ENCODE data around the gene TTI1.

The TTI1 gene

DNA sequence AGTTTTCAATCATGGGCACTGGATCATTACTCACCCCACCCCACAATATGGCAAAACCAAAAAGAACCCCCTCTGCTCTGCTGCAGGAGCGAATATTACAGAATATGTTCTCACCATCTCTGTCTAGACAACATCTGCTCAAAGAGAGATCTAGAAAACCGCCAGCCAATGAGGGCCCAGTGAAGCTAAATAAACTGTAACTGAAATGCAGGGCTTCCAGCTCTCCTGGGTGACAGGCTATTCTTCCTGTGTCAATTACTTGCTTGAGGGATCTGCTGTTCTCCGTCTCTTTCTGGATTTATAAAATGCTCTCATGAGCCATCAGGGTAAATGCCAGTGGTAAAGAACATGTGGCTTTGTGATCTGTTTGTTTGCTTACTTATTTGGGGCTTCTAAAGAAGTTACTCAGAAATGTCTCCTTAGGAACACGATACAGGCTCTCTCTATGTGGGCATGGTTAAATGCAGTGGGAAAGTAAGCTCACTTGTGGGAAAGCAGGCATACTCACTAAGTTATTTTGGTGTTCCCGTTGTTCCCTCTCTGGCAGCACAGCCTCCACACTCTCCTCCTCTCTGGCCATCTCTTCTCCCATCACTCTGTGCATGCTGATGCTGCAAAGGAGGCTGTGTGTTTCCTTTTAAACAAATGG is 44.8 kb downstream of the TTI1 start (continued):
- TF ChIP-seq PRDM10 (tag by site-specific recombination; IDR thresholded peaks at IDR 0.05): no peak
- TF ChIP-seq ZNF302 (tag by site-specific recombination; IDR thresholded peaks at IDR 0.05; ENCODE audit: low read depth): no peak
- TF ChIP-seq HOXC10 (CRISPR knock-in tag; IDR thresholded peaks at IDR 0.05): no peak
- no peak for TF ChIP-seq TRIM28 (IDR thresholded peaks at IDR 0.05; ENCODE audit: borderline replicate concordance, low read length)
- TF ChIP-seq GLIS2 (tag by site-specific recombination; IDR thresholded peaks at IDR 0.05): no peak
- TF ChIP-seq KLF16 (tag by site-specific recombination; IDR thresholded peaks at IDR 0.05): no peak
- TF ChIP-seq ZNF664 (tag by site-specific recombination; IDR thresholded peaks at IDR 0.05): no peak

- CTCF ChIA-PET: interaction anchor here (0.6 to 1.0 kb wide), 2 partner anchors 85 to 349 kb away, joined by 3 read pairs; partner anchors contain the start of gene VSTM2L
- Histone ChIP-seq H3K9me3 (ENCODE audit: control insufficient read depth, insufficient read depth, low read depth, low read length) (no peaks in the 10 kb centered on the region), H3K36me3 (ENCODE audit: control insufficient read depth in 2 of 2, insufficient read depth in 1 of 2, low read length in 2 of 2) (peaks cover 0 to 81% of the 10 kb centered on the region in 2 experiments; a peak in 1 of 3 replicates), H3K4me3 (ENCODE audit: low read depth, low read length) (no peak overlapping the region), H3K4me1 (ENCODE audit: control insufficient read depth, insufficient read depth, low read length) (no peaks in the 10 kb centered on the region), H3K27ac (ENCODE audit: extremely low read depth, low read depth, low read length) (no peak overlapping the region)
- POLR2A ChIA-PET: no interaction called here
- TF ChIP-seq GFI1B (tag by site-specific recombination; IDR thresholded peaks at IDR 0.05) (no peak), SP7 (tag by site-specific recombination; IDR thresholded peaks at IDR 0.05) (no peak), ZNF626 (tag by site-specific recombination; IDR thresholded peaks at IDR 0.05) (no peak), ZNF555 (tag by site-specific recombination; conservative IDR thresholded peaks at IDR 0.05) (no peak)
These were observed 45.5 kb downstream of the TTI1 start for GRCh38 chr20:37987602-37988290.

- POLR2A ChIA-PET: no interaction called here
- H3K4me1 ChIP-seq (ENCODE audit: control insufficient read depth, insufficient read depth, low read length): no peaks in the 10 kb centered on the region
- CTCF ChIA-PET: interaction anchor here (0.6 kb wide), 1 partner anchor 350 kb away, joined by 3 read pairs; no protein-coding TSS in a partner anchor
- H3K9me3 ChIP-seq (ENCODE audit: control insufficient read depth, insufficient read depth, low read depth, low read length): no peaks in the 10 kb centered on the region
- no peak overlapping the region for H3K4me3 ChIP-seq (ENCODE audit: low read depth, low read length)
- H3K36me3 ChIP-seq (ENCODE audit: control insufficient read depth in 2 of 2, insufficient read depth in 1 of 2, low read length in 2 of 2): peaks cover 0 to 75% of the 10 kb centered on the region in 2 experiments; a peak in 1 of 3 replicates
- H3K27ac ChIP-seq (ENCODE audit: extremely low read depth, low read depth, low read length): no peak overlapping the region
- 0 out of 2 replicates have a peak, but pooled peaks have one; percentile 10 for TF ChIP-seq ZIC2 (tag by site-specific recombination; IDR thresholded peaks at IDR 0.05)
- TF ChIP-seq, protein P1, sequence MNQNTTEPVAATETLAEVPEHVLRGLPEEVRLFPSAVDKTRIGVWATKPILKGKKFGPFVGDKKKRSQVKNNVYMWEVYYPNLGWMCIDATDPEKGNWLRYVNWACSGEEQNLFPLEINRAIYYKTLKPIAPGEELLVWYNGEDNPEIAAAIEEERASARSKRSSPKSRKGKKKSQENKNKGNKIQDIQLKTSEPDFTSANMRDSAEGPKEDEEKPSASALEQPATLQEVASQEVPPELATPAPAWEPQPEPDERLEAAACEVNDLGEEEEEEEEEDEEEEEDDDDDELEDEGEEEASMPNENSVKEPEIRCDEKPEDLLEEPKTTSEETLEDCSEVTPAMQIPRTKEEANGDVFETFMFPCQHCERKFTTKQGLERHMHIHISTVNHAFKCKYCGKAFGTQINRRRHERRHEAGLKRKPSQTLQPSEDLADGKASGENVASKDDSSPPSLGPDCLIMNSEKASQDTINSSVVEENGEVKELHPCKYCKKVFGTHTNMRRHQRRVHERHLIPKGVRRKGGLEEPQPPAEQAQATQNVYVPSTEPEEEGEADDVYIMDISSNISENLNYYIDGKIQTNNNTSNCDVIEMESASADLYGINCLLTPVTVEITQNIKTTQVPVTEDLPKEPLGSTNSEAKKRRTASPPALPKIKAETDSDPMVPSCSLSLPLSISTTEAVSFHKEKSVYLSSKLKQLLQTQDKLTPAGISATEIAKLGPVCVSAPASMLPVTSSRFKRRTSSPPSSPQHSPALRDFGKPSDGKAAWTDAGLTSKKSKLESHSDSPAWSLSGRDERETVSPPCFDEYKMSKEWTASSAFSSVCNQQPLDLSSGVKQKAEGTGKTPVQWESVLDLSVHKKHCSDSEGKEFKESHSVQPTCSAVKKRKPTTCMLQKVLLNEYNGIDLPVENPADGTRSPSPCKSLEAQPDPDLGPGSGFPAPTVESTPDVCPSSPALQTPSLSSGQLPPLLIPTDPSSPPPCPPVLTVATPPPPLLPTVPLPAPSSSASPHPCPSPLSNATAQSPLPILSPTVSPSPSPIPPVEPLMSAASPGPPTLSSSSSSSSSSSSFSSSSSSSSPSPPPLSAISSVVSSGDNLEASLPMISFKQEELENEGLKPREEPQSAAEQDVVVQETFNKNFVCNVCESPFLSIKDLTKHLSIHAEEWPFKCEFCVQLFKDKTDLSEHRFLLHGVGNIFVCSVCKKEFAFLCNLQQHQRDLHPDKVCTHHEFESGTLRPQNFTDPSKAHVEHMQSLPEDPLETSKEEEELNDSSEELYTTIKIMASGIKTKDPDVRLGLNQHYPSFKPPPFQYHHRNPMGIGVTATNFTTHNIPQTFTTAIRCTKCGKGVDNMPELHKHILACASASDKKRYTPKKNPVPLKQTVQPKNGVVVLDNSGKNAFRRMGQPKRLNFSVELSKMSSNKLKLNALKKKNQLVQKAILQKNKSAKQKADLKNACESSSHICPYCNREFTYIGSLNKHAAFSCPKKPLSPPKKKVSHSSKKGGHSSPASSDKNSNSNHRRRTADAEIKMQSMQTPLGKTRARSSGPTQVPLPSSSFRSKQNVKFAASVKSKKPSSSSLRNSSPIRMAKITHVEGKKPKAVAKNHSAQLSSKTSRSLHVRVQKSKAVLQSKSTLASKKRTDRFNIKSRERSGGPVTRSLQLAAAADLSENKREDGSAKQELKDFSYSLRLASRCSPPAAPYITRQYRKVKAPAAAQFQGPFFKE (tag by site-specific recombination; IDR thresholded peaks at IDR 0.05; ENCODE audit: borderline replicate concordance): no peak
- no peak for TF ChIP-seq ZNF114 (tag by site-specific recombination; IDR thresholded peaks at IDR 0.05)
- peak; percentile 20; the same call in 1 of the 2 replicates for TF ChIP-seq GLIS1 (tag by site-specific recombination; IDR thresholded peaks at IDR 0.05)
- TF ChIP-seq ZFP3 (tag by site-specific recombination; IDR thresholded peaks at IDR 0.05; ENCODE audit: low read depth): no peak
- no peak for TF ChIP-seq SCRT2 (tag by site-specific recombination; IDR thresholded peaks at IDR 0.05)
These were observed 46.2 kb downstream of the TTI1 start for GRCh38 chr20:37986873-37987601.

All from HEK293 (cell line).